HepG2 (cell line): ENCODE data around the gene UBR4. TPM values are rescaled to one million over a fixed set of nuclear protein-coding genes. Genes with fewer than 3 reads are reported as not detected.

Source experiments
- ATAC-seq: fragments of 200-7000 bp; cut with Tn5 transposase; 3 replicates; pipeline ENCODE4 v1.9.1; 2020; ENCODE audit warnings: mild to moderate bottlenecking, moderate library complexity
- BruUV-seq: library from RNA; stranded (reverse); fragments of 400-500 nt; replicated peaks from 2 replicates; lab custom pipeline; 2021; lab: Mats Ljungman, UMichigan
- CTCF ChIA-PET: fragments of 300-600 bp; formaldehyde crosslinking; extraction: SDS; loops from one replicate; lab custom pipeline; 2021; ENCODE audit warnings: low total read pairs, inconsistent platforms, low intra/inter-chr PET ratio; lab: Yijun Ruan, JAX
- POLR2A ChIA-PET: fragments of 350-600 bp; sonication (Branson Sonifier 250); formaldehyde crosslinking; loops from one replicate; lab custom pipeline; 2020; ENCODE audit warnings: antibody characterized with exemption, inconsistent platforms; lab: Yijun Ruan, JAX
- DNase-seq: peaks from one replicate; pipeline ENCODE4 v3.0.0-alpha.2; 2015; ENCODE audit warnings: low spot score
- FAIRE-seq: peaks from 3 replicates; lab custom pipeline; 2011; peaks lifted over from hg19 to GRCh38; lab: Jason Lieb, UNC
- H2AFZ ChIP-seq: one replicate; pipeline ENCODE4 v1.6.1; 2011; ENCODE audit warnings: low read length, inconsistent platforms
- H3K27ac ChIP-seq: fragments of 300-600 bp; 3 replicates; pipeline ENCODE4 v1.8.0; 2011; ENCODE audit warnings: mixed run types, mild to moderate bottlenecking, mixed read lengths, low read length, inconsistent platforms; ENCODE audit not compliant: insufficient read depth; ENCODE audit errors: extremely low read length
- H3K27me3 ChIP-seq, 2 experiments: fragments of 200-600 bp in 1 of 2; 2 replicates in 1 of 2; 3 replicates in 1 of 2; pipeline versions ENCODE4 v1.6.0 to v1.8.0; 2011; ENCODE audit warnings: low read length in 2 of 2, mild to moderate bottlenecking in 2 of 2, moderate library complexity in 2 of 2, inconsistent platforms in 1 of 2; ENCODE audit not compliant: insufficient read depth in 2 of 2, control insufficient read depth in 1 of 2
- H3K36me3 ChIP-seq, 2 experiments: fragments of 200-600 bp in 1 of 2; replicated peaks in 1 of 2; 2 replicates in 1 of 2; 3 replicates in 1 of 2; pipeline versions ENCODE4 v1.5.1 to v1.8.0; 2011; ENCODE audit warnings: low read length in 2 of 2, inconsistent platforms in 1 of 2; ENCODE audit not compliant: insufficient read depth in 2 of 2, control insufficient read depth in 1 of 2
- H3K4me1 ChIP-seq: 2 replicates; pipeline ENCODE4 v1.5.1; 2012; ENCODE audit warnings: low read length, inconsistent platforms; ENCODE audit not compliant: insufficient read depth
- H3K4me2 ChIP-seq: 2 replicates; pipeline ENCODE4 v1.6.0; 2011; ENCODE audit warnings: low read depth, low read length, inconsistent platforms
- H3K4me3 ChIP-seq, 3 experiments: fragments of 200-600 bp in 1 of 3; sonication (generic), shearing (Covaris generic) in 1 of 3; replicated peaks in 1 of 3; 2 replicates each; pipeline ENCODE4 v1.5.1; 2011 to 2016; ENCODE audit warnings: low read length in 3 of 3, inconsistent platforms in 2 of 3, low read depth in 2 of 3, mild to moderate bottlenecking in 2 of 3, control low read depth in 1 of 3, mixed read lengths in 1 of 3; ENCODE audit not compliant: insufficient read depth in 1 of 3
- H3K79me2 ChIP-seq: one replicate; pipeline ENCODE4 v1.6.1; 2011; ENCODE audit warnings: low read length, inconsistent platforms; ENCODE audit not compliant: insufficient read depth
- H3K9ac ChIP-seq: 2 replicates; pipeline ENCODE4 v1.6.0; 2011; ENCODE audit warnings: mild to moderate bottlenecking, low read depth, low read length, inconsistent platforms; ENCODE audit not compliant: insufficient read depth
- H3K9me3 ChIP-seq: 2 replicates; pipeline ENCODE4 v1.5.1; 2012; ENCODE audit warnings: mild to moderate bottlenecking, low read length
- H4K20me1 ChIP-seq: 2 replicates; pipeline ENCODE4 v1.6.0; 2011; ENCODE audit warnings: inconsistent platforms, mild to moderate bottlenecking, low read length, moderate library complexity; ENCODE audit not compliant: insufficient read depth
- HNRNPLL ChIP-seq: fragments of 200-400 bp; formaldehyde crosslinking; IDR thresholded peaks from 2 replicates; pipeline ENCODE4 v1.6.1; 2017; ENCODE audit warnings: mild to moderate bottlenecking, low read depth, low read length; ENCODE audit not compliant: poor library complexity, severe bottlenecking
- KLF15 ChIP-seq: sonication (generic); formaldehyde crosslinking; IDR thresholded peaks from 2 replicates; pipeline ENCODE4 v1.8.1; 2023; ENCODE audit warnings: borderline replicate concordance, mild to moderate bottlenecking, inconsistent platforms, missing genetic modification reagents, mixed read lengths
- ZNF331 ChIP-seq: sonication (generic); formaldehyde crosslinking; IDR thresholded peaks from 2 replicates; pipeline ENCODE4 v1.4.0; 2020; ENCODE audit warnings: missing genetic modification reagents
- WGBS: methylation state at CpG from one replicate; pipeline ENCODE4 v1.1.6; 2017; ENCODE audit warnings: low lambda C conversion rate; 5-methylcytosine and 5-hydroxymethylcytosine counted together
- in situ Hi-C: cut with HindIII; loops from 2 replicates; pipeline ENCODE4 v1.10.0; 2017; ENCODE audit warnings: low pct_unique_long_range_greater_than_20kb; ENCODE audit not compliant: extremely low pct_ligation_motif_present
- intact Hi-C: fragments of 100-400 bp; cut with micrococcal nuclease; formaldehyde crosslinking; loops from one replicate; pipeline ENCODE4 v1.10.0; 2022; ENCODE audit not compliant: unreplicated experiment
- polyA plus RNA-seq, 8 experiments: library from polyadenylated mRNA; depleted of rRNA in 3 of 8; stranded (reverse) in 7 of 8; unstranded in 1 of 8; fragments of >200 nt; fragmentation: Illumina TruSeq in 4 of 8; extraction: Trizol in 4 of 8; gene quantifications; 2 replicates each; pipeline versions ENCODE4 v1.2.1 to v1.2.3, GENCODE V29; 2011 to 2016; ENCODE audit warnings: low read depth in 4 of 8, missing spikeins in 1 of 8, mixed read lengths in 1 of 8; ENCODE audit not compliant: insufficient read depth in 1 of 8
- total RNA-seq, 5 experiments: library from RNA; depleted of rRNA; stranded (reverse); fragments of >200 nt; fragmentation: Illumina TruSeq; extraction: Trizol; gene quantifications; 2 replicates each; pipeline ENCODE4 v1.2.3, GENCODE V29; 2016; ENCODE audit warnings: low read depth in 1 of 5
- TF ChIP-seq, protein P1 (sequence below): sonication (generic); formaldehyde crosslinking; IDR thresholded peaks from 2 replicates; pipeline ENCODE4 v1.5.0; 2020; ENCODE audit warnings: mild to moderate bottlenecking, missing genetic modification reagents, borderline replicate concordance
- TF ChIP-seq, protein P2 (sequence below): sonication (generic); formaldehyde crosslinking; IDR thresholded peaks from 2 replicates; pipeline ENCODE4 v1.4.0; 2020; ENCODE audit warnings: missing genetic modification reagents
- TF ChIP-seq, protein P3 (sequence below): sonication (generic); formaldehyde crosslinking; IDR thresholded peaks from 2 replicates; pipeline ENCODE4 v1.8.0; 2023; ENCODE audit warnings: mild to moderate bottlenecking, missing genetic modification reagents

Gene UBR4
- total and polyA plus RNA-seq, 2 of the 13 experiments (the other 11 are each of a cell fraction or from before 2014, with no cell fraction given): 59.1 to 106 TPM

DNA sequence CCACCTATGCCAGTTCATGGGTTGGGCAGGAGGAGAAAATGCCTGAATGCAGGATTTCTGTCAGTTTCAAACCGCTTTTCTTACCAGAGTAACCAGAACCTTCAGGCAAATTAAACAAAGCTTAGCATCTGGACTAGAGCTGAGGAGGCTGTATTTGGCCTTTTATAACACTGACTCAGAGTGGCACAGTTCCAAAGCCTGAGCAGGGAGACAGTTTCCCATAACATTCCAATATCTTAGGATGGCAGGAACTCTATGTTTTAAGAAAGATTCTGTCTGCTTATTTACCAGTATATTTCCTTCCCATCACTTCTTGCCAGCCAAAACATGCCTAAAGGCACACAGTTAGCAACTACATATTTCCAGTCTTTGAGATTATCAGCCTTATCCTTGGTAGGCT lies 46.8 kb downstream of the UBR4 start (continued):
- TF ChIP-seq, protein P1, sequence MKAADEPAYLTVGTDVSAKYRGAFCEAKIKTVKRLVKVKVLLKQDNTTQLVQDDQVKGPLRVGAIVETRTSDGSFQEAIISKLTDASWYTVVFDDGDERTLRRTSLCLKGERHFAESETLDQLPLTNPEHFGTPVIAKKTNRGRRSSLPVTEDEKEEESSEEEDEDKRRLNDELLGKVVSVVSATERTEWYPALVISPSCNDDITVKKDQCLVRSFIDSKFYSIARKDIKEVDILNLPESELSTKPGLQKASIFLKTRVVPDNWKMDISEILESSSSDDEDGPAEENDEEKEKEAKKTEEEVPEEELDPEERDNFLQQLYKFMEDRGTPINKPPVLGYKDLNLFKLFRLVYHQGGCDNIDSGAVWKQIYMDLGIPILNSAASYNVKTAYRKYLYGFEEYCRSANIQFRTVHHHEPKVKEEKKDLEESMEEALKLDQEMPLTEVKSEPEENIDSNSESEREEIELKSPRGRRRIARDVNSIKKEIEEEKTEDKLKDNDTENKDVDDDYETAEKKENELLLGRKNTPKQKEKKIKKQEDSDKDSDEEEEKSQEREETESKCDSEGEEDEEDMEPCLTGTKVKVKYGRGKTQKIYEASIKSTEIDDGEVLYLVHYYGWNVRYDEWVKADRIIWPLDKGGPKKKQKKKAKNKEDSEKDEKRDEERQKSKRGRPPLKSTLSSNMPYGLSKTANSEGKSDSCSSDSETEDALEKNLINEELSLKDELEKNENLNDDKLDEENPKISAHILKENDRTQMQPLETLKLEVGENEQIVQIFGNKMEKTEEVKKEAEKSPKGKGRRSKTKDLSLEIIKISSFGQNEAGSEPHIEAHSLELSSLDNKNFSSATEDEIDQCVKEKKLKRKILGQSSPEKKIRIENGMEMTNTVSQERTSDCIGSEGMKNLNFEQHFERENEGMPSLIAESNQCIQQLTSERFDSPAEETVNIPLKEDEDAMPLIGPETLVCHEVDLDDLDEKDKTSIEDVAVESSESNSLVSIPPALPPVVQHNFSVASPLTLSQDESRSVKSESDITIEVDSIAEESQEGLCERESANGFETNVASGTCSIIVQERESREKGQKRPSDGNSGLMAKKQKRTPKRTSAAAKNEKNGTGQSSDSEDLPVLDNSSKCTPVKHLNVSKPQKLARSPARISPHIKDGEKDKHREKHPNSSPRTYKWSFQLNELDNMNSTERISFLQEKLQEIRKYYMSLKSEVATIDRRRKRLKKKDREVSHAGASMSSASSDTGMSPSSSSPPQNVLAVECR (CRISPR knock-in tag): no peak
- no peak for TF ChIP-seq KLF15 (CRISPR knock-in tag)

DNA sequence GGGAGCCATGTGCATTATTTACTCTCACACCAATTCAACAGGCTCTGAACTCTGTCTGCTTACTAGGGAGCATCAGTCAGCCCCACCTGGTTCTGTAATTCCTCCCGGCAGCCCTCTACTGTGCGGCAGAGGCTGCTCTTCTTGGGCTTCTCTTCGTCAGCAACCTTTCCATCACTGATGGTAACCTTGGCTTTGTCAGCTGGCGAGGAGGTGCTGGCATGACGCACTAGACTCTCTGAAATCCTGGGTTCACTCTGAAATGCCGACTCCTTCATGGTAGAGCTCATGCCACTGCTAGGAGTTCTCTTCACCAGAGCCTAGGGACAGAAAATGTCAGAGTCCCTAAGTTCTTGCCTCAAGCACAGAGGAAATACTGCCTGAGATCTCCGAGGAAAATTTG lies 49.2 kb downstream of the UBR4 start:
- no peak for TF ChIP-seq ZNF331 (CRISPR knock-in tag)
- TF ChIP-seq HNRNPLL: no peak
- TF ChIP-seq, protein P2, sequence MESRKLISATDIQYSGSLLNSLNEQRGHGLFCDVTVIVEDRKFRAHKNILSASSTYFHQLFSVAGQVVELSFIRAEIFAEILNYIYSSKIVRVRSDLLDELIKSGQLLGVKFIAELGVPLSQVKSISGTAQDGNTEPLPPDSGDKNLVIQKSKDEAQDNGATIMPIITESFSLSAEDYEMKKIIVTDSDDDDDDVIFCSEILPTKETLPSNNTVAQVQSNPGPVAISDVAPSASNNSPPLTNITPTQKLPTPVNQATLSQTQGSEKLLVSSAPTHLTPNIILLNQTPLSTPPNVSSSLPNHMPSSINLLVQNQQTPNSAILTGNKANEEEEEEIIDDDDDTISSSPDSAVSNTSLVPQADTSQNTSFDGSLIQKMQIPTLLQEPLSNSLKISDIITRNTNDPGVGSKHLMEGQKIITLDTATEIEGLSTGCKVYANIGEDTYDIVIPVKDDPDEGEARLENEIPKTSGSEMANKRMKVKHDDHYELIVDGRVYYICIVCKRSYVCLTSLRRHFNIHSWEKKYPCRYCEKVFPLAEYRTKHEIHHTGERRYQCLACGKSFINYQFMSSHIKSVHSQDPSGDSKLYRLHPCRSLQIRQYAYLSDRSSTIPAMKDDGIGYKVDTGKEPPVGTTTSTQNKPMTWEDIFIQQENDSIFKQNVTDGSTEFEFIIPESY (CRISPR knock-in tag): no peak
- TF ChIP-seq, protein P3, sequence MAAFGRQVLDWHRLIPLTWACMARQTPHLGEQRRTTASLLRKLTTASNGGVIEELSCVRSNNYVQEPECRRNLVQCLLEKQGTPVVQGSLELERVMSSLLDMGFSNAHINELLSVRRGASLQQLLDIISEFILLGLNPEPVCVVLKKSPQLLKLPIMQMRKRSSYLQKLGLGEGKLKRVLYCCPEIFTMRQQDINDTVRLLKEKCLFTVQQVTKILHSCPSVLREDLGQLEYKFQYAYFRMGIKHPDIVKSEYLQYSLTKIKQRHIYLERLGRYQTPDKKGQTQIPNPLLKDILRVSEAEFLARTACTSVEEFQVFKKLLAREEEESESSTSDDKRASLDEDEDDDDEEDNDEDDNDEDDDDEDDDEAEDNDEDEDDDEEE: no peak
- no TSS peak for BruUV-seq
- DNase-seq: no peak
- ChIA-PET CTCF (no interaction called here), POLR2A (no interaction called here)
- no peak for ATAC-seq
- no peak overlapping the region for H3K9ac ChIP-seq
- H3K4me2 ChIP-seq: no peak overlapping the region
- no peaks in the 10 kb centered on the region for H3K79me2 ChIP-seq
- no peaks in the 10 kb centered on the region for H3K27me3 ChIP-seq
- no peak for FAIRE-seq
- no peak overlapping the region for H2AFZ ChIP-seq
- peaks cover 65 to 98% of the 10 kb centered on the region in 2 experiments for H3K36me3 ChIP-seq
- no peaks in the 10 kb centered on the region; the same call in 1 of the 2 replicates for H4K20me1 ChIP-seq
- no peak overlapping the region for H3K27ac ChIP-seq
- H3K4me3 ChIP-seq: no peak overlapping the region
- H3K4me1 ChIP-seq: no peaks in the 10 kb centered on the region
- H3K9me3 ChIP-seq: no peaks in the 10 kb centered on the region
- intact Hi-C loops (no loop called here), in situ Hi-C loops (no loop called here)
- 99% methylated on average over 7 of the region's 7 CpGs for WGBS
